GM18909 (cell line): ENCODE results near the gene ZNF862.

Source experiments
- ATAC-seq: cut with Tn5 transposase; IDR thresholded peaks from one replicate; pipeline ENCODE4 v1.9.1; 2021; ENCODE audit warnings: mild to moderate bottlenecking; ENCODE audit not compliant: unreplicated experiment, poor library complexity

The ZNF862 gene

GRCh38 chr7:149838224-149838991 lies at the start of gene ZNF862:
Gene ZNF862, plus strand, starts transcription at chr7:149838375. Its CDS starts 237 bp downstream, at chr7:149838612.
- peak; percentile 99 for ATAC-seq

- ATAC-seq = no peak
These were observed 49.1 kb upstream of the ZNF862 start for GRCh38 chr7:149789101-149789500.

DNA sequence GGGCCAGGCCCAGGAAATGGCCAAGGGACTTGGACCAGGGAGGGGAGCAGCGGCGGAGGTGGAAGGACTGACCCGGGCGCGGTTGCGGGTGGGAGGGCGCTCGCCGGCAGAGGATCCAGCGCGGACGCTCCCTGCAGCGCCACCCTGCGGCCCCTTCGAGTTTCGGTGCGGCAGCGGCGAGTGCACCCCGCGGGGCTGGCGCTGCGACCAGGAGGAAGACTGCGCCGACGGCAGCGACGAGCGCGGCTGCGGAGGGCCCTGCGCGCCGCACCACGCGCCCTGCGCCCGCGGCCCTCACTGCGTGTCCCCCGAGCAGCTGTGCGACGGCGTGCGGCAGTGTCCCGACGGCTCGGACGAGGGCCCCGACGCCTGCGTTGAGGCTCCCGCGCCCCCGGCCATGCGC lies 48.0 kb upstream of the ZNF862 start:
- no peak for ATAC-seq

GRCh38 chr7:149790754-149791360 lies 47.3 kb upstream of the ZNF862 start:
- ATAC-seq = no peak

GRCh38 chr7:149791411-149792219 lies 46.6 kb upstream of the ZNF862 start:
- no peak for ATAC-seq

GRCh38 chr7:149792220-149792595 lies 46.0 kb upstream of the ZNF862 start:
- ATAC-seq = no peak

GRCh38 chr7:149793261-149793660 lies 44.9 kb upstream of the ZNF862 start:
- ATAC-seq = no peak

DNA sequence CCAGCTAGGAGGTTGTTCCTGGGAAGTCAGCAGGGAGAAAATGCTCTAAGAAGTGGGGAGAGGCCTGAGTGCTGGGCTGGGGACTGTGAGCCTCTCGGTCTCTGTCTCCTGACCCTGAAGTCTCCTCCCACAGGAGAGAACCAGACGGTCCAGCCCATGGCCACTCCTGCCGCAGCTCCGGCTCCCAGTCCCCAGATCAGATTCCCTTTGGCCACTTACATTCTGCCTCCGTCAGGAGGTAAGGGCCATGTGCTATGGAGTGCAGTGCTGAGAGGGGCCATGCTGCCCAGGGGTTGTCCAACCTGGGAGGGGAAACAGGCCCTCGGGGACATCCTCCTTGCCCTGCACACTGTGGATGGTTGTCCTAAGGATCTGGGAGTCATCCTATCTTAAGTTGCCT lies 43.5 kb upstream of the ZNF862 start:
- ATAC-seq = no peak

DNA sequence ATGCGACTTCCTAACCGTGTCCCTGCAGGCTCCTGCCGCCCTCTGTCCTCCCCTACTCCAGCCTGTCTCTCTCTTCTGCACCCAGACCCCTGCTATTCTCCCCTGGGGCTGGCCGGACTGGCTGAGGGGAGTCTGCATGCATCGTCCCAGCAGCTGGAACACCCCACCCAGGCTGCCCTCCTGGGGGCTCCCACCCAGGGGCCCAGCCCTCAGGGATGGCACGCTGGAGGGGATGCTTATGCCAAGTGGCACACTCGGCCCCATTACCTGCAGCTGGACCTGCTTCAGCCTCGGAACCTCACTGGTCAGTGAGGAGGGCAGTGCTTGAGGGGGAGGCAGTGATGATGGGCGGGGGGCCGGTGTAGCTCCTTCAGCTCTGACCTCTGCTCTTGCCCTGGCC lies 43.0 kb upstream of the ZNF862 start:
- no peak for ATAC-seq

GRCh38 chr7:149796287-149796860 lies 41.8 kb upstream of the ZNF862 start:
- ATAC-seq = no peak

- no peak for ATAC-seq
These were observed 40.4 kb upstream of the ZNF862 start for GRCh38 chr7:149797771-149798170.

- no peak for ATAC-seq
These were observed 38.6 kb upstream of the ZNF862 start for GRCh38 chr7:149799397-149800168.

DNA sequence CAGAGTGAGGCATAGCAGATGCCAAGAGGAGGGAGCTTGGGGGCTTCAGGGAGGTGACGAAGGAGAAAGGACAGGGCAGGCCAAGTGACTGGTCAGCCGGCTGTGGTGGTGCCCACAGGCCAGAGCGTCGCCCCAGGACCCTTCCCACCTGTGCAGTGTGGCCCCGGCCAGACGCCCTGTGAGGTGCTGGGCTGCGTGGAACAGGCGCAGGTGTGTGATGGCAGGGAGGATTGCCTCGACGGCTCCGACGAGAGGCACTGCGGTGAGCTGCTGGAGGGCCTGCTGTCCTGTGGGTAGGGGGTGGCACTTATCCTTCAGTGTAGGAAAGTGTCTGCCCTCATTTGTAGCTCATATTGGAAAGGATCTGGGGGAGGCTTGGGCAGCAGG lies 38.0 kb upstream of the ZNF862 start:
- ATAC-seq = no peak

- no peak for ATAC-seq
These were observed 37.1 kb upstream of the ZNF862 start for GRCh38 chr7:149801002-149801566.

- no peak for ATAC-seq
These were observed 36.4 kb upstream of the ZNF862 start for GRCh38 chr7:149801816-149802215.

DNA sequence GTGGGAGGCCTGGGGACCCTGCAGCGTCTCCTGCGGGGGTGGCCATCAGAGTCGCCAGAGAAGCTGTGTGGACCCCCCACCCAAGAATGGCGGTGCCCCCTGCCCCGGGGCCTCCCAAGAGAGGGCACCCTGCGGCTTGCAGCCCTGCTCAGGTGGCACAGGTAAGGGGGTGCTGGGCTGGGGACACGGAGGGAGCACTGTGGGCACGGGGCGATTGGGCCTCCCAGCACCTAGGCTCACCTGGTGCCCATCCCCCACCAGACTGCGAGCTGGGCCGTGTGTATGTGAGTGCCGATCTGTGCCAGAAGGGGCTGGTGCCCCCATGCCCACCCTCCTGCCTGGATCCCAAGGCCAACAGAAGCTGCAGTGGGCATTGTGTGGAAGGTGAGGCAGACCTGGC lies 35.2 kb upstream of the ZNF862 start:
- no peak for ATAC-seq

GRCh38 chr7:149803551-149804074 lies 34.6 kb upstream of the ZNF862 start:
- ATAC-seq = no peak

DNA sequence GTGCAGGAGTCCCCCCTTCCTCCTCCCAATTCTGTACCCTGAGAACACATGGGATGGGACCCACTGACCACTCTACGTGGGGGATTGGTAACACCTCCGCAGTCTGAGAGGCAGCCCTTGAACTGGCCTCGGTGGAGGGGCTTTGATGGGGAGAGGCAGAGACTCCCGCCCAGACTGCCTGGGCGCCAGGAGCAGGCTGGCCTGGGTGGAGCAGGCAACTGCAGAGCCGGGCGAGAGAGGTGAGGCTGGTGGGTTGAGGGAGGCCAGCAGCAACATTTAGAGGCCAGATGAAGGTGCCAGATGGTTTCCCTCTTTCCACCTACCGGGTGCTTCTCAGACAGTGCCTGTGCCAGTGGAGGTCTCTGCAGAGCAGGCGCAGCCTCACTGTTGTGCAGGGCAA lies 34.1 kb upstream of the ZNF862 start:
- no peak for ATAC-seq

GRCh38 chr7:149806726-149807125 lies 31.4 kb upstream of the ZNF862 start:
- ATAC-seq = no peak

- no peak for ATAC-seq
These were observed 29.9 kb upstream of the ZNF862 start for GRCh38 chr7:149808311-149808710.
